ENCODE data around the gene PHC2.

The PHC2 gene

GRCh38 chr1:33462405-33463164 lies 31.7 kb upstream of the PHC2 start:
- H3K4me3 ChIP-seq (ENCODE audit: low read depth, low read length) = no peak overlapping the region
- no peak for DNase-seq (ENCODE audit: low read depth)
- no peak for TF ChIP-seq CTCF (conservative IDR thresholded peaks at IDR 0.05; ENCODE audit: low read depth, low read length)

- H3K4me3 ChIP-seq (ENCODE audit: low read depth, low read length) = no peak overlapping the region
- no peak for TF ChIP-seq CTCF (conservative IDR thresholded peaks at IDR 0.05; ENCODE audit: low read depth, low read length)
- DNase-seq (ENCODE audit: low read depth) = no peak
These were observed 30.2 kb upstream of the PHC2 start for GRCh38 chr1:33460947-33461629.

DNA sequence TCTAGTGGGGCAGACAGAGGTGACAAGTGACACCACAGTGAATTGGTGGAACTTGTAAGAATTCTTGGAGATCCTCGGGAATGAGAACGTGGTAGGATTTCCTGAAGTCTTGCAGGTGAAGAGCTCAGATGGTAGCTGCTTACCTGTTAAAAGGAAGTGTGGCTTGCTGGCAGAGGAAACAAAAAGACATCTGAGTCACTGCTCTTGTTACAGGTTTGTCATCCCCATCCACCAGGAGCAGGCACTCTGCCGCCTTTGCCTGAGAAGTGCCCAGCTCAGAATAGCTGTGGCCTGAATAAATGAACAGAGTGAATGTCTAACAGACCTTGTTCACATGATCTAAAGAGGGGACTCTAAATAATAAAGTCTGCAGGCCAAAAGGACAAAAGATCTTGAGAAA lies 29.2 kb upstream of the PHC2 start:
- no peak for DNase-seq (ENCODE audit: low read depth)
- no peak overlapping the region for H3K4me3 ChIP-seq (ENCODE audit: low read depth, low read length)
- TF ChIP-seq CTCF (conservative IDR thresholded peaks at IDR 0.05; ENCODE audit: low read depth, low read length) = no peak

- DNase-seq (ENCODE audit: low read depth) = peak; percentile 68
- TF ChIP-seq CTCF (conservative IDR thresholded peaks at IDR 0.05; ENCODE audit: low read depth, low read length) = no peak
- H3K4me3 ChIP-seq (ENCODE audit: low read depth, low read length) = no peak overlapping the region
These were observed 28.8 kb upstream of the PHC2 start for GRCh38 chr1:33459691-33460090.

DNA sequence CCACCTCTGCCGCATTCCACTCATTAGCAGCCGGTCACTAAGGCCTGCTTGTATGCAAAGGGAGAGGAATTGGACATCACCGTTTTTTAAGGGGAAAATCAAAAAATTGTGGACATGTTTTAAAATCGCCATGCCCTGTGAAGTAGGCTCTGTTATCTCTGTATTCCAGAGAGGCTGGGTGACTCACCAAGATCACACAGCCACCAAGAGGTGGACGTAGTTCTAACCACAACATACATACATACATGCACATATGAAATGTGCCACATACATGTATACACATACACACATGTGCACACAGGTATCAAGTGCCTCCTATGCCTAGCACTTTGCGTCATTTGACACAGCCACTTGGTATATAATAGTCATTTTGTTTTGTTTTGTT lies 25.6 kb upstream of the PHC2 start:
- no peak overlapping the region for H3K4me3 ChIP-seq (ENCODE audit: low read depth, low read length)
- TF ChIP-seq CTCF (conservative IDR thresholded peaks at IDR 0.05; ENCODE audit: low read depth, low read length) = no peak
- DNase-seq (ENCODE audit: low read depth) = no peak

DNA sequence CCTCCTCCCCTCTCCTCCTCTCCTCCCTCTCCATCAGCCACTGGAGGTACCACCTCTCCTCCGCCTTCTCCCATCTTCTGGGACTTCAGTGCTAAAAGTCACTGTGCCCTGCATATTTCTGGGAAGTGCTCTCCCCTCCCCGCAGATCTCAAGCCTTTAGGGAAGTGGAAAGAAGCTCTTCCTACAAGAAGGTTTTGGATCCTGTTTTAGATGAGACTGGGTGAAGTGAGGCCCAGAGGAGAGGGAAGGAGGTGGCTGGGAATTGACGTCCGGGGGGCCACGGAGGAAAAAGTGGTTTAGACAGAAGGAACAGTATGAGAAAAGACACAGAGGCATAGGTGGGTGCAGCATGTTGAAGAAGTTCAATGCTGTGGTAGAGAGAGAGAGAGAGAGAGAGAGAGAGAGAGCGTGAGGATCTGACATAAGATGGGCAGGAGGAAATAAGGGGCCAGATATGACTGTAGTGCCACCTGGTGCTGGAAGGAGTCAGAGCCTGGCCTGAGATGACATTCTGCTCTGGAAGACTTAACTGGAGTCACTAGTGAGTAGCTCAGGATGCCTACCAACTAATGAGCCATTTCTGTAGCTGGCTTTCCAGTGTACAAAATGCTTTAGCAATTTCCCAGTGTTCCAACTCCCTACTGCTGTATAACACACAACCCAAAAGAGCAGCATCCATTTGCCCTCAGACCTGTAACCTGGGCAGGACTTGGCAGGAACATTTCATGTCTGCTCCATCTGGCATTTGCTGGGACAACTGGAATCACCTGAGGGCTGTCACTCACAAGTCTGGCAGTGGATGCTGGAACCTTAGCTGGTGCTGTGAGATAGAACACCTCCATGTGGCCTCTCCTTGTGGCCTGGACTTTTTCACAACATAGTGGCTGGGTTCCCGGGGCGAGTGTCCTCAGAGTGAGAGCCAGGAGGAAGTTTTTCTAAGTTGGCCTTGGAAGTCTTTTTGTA lies 24.9 kb upstream of the PHC2 start:
- peak; percentile 96 for DNase-seq (ENCODE audit: low read depth)
- TF ChIP-seq CTCF (conservative IDR thresholded peaks at IDR 0.05; ENCODE audit: low read depth, low read length) = peak; percentile 85

More for the DNA sequence above, 24.9 kb upstream of the PHC2 start:
- H3K4me3 ChIP-seq (ENCODE audit: low read depth, low read length) = no peak overlapping the region

Data from choroid plexus epithelial cell (primary cell).